HUDEP-2 (cell line): ENCODE data around the gene FGD5.

Experiments used
- DNase-seq, 76 experiments: peaks; one replicate each; lab custom pipeline; 2025; ENCODE audit not compliant: unreplicated experiment in 76 of 76; lab: John Stamatoyannopoulos, UW

The FGD5 gene

GRCh38 chr3:14949126-14949525, 130.4 kb downstream of the FGD5 start:
- DNase-seq, result no peak

DNA sequence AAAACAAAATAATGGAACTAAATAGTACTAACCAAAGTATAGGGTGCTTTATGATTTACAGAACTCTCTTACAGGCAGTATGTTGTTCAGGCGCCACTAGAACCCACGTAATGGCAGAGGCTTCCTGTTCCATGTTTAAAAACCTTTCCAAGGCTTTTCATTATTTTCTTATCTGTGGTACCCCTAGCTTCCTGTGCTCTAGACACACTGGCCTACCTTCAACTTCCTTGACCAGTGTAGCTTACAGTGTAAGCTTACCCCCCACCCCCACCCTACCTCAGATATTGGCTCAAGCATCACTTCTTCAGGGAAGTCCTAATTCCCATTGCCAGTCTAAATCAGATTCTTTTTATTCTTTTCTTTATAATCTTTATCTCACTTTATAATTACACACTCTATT, 131.5 kb downstream of the FGD5 start:
- DNase-seq, result no peak

DNA sequence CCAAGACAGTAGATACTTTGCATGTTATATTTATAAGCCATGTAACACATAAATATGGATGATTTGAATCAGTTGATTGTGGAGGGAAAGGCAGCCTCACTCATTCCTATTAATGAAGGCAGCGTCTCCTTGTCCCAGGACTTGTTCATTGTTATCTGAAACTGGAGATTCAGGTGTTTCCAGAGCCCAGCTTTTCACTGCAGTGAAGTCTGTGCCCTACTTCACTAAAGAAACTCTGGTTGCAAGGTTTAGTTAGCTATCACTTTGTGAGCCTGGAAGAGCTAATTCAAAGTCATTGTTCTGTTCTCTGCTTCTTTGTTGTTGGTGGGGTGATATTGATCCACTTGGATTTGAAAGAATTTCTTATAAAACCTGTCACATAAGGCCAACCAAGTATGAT, 138.4 kb downstream of the FGD5 start:
- DNase-seq, result no peak

DNA sequence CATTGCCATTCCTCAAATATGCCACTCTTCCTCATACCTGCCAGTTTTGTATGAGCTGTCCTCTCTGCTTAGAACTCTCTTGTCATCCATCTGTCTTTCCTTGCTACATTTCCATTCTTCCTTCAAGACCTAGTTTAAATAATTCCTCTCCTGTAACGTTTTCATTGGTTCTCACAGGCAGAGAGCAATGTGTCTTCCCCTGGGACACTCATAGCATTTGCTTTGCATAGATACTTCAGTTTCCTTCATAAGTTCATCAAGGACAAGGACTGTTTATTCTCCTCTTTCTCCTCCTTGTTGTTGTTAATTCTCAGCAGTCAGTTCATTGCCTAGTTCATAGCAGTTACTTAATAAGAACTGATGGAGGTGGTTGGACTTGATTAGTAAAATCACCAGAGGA, 139.2 kb downstream of the FGD5 start:
- DNase-seq, result no peak

- DNase-seq, result no peak
Measured at GRCh38 chr3:14959359-14959943, 140.7 kb downstream of the FGD5 start.

- DNase-seq, result no peak
Measured at GRCh38 chr3:14962762-14963161, 144.0 kb downstream of the FGD5 start.

- no peak for DNase-seq
Measured at GRCh38 chr3:14967285-14967684, 148.5 kb downstream of the FGD5 start.

GRCh38 chr3:14969671-14970070, 150.9 kb downstream of the FGD5 start:
- DNase-seq, result no peak

- no peak for DNase-seq
Measured at GRCh38 chr3:14976317-14976716, 157.6 kb downstream of the FGD5 start.

DNA sequence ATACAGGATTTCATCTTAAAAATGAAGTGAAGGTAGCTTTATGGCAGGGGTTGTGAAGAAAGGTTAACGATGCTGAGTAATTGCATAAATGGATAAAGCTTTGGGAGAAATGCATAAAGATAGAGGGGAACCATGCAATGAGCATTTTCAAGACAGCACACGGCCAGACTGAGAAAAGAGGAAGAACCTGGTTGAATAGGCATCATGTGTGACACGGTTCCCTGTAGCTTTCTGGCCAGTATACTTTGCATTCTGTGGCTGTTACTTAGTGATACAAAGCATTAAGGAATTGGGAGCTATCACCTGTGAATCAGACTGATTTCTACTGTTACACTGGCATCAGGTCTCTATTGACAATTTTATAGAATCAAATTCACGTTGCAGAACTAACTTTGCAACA, 161.9 kb downstream of the FGD5 start:
- no peak for DNase-seq
